GM12801 (cell line): ENCODE results near the gene LMAN2.

Source experiments
- CTCF ChIP-seq: IDR thresholded peaks from one replicate; pipeline ENCODE4 v1.5.1; 2011; ENCODE audit warnings: control low read depth; ENCODE audit not compliant: insufficient read length; ENCODE audit errors: extremely low read depth

Gene LMAN2

GRCh38 chr5:177320879-177321278 lies 30.6 kb downstream of the LMAN2 start:
- no peak for TF ChIP-seq CTCF

GRCh38 chr5:177319913-177320588 lies 31.4 kb downstream of the LMAN2 start:
- TF ChIP-seq CTCF: no peak

- peak; percentile 71 for TF ChIP-seq CTCF
Measured at GRCh38 chr5:177317959-177318377, 33.5 kb downstream of the LMAN2 start.

GRCh38 chr5:177316005-177316404 lies 35.5 kb downstream of the LMAN2 start:
- TF ChIP-seq CTCF: no peak

GRCh38 chr5:177315411-177315810 lies 36.1 kb downstream of the LMAN2 start:
- no peak for TF ChIP-seq CTCF

GRCh38 chr5:177314376-177315342 lies 36.8 kb downstream of the LMAN2 start:
- no peak for TF ChIP-seq CTCF

- no peak for TF ChIP-seq CTCF
Measured at GRCh38 chr5:177313561-177314259, 37.8 kb downstream of the LMAN2 start.
